ENCODE results near the gene GABBR2. TPM values are rescaled to one million over a fixed set of nuclear protein-coding genes. Genes with fewer than 3 reads are reported as not detected.

The GABBR2 gene
- total and polyA plus RNA-seq, 2 of the 8 experiments (the other 6 are each of a cell fraction or from before 2014, with no cell fraction given): 0.50 to 1.2 TPM

DNA sequence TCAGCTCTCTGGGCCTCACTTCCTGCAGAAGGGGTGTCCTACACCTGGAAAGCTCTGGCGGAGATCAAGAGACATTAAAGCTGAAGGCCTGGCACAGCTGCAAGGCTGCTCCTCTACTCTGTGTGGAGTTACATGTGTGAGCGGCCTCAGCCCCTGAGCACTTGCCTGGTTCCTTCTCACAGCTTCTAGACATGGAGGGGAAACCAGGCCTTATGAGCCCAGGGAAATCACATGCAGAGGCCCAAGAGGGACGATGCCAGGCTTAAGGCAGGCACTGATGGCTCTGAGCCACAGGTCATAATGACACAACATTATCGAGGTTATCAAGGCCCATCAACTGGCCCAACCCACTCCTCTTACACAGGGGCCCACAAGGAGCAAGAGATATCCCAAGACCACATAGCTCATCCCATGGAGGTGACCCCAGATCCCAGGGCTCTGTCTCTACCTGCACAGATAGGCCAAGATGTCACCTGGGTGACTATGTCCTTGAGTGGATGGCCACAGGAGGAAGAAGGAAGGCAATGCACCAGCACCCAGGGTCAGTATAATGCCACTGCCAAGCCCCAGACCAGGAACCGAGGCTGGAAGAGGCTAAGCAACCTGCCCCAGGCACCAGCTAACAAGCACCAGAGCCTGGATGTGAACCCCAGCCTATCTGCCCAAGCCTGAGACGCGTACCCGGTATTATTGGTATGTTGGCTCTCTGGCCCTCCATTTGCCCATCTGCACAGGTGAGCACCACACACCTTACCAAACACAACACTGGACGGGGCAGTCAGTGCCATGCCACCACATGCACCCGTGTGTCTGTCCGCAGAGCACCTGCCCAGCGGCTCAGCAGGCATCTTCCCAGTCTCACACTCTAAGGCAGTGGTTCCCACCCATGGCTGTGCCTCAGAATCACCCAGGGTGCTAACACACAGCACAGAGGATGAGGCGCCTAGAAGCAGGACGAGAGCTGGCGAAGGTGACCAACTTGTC lies 143.3 kb downstream of the GABBR2 start (continued):
- TF ChIP-seq TAF1 (IDR thresholded peaks at IDR 0.05; ENCODE audit: low read depth, low read length): no peak

Data from H1 (cell line).